HUES64 (cell line): ENCODE data around the gene PROK1.

ENCODE experiments used
- H3K27ac ChIP-seq: 2 replicates; pipeline ENCODE4 v1.7.0; 2013; ENCODE audit warnings: low read depth, low read length, inconsistent platforms
- H3K27me3 ChIP-seq: 2 replicates; pipeline ENCODE4 v1.6.1; 2013; ENCODE audit warnings: mild to moderate bottlenecking, low read length; ENCODE audit not compliant: insufficient read depth
- H3K36me3 ChIP-seq: 2 replicates; pipeline ENCODE4 v1.6.1; 2013; ENCODE audit warnings: mild to moderate bottlenecking, low read length; ENCODE audit not compliant: insufficient read depth
- H3K4me1 ChIP-seq: 2 replicates; pipeline ENCODE4 v1.6.1; 2013; ENCODE audit warnings: mild to moderate bottlenecking, low read length, moderate library complexity; ENCODE audit not compliant: insufficient read depth
- H3K4me3 ChIP-seq: 2 replicates; pipeline ENCODE4 v1.5.1; 2013; ENCODE audit warnings: mild to moderate bottlenecking, low read length, moderate library complexity
- H3K9ac ChIP-seq: 2 replicates; pipeline ENCODE4 v1.6.1; 2013; ENCODE audit warnings: mild to moderate bottlenecking, low read depth, low read length
- H3K9me3 ChIP-seq: 2 replicates; pipeline ENCODE4 v1.6.1; 2013; ENCODE audit warnings: low read depth, low read length; ENCODE audit not compliant: insufficient read depth
- WGBS: fragments of 150-250, 120-280 bp; methylation state at CpG from one replicate; pipeline ENCODE4 v1.1.7; 2013; ENCODE audit warnings: missing lambda C conversion rate; 5-methylcytosine and 5-hydroxymethylcytosine counted together

PROK1 gene

GRCh38 chr1:110490791-110491451 lies 40.0 kb downstream of the PROK1 start:
- Histone ChIP-seq H3K9ac (no peak overlapping the region), H3K4me3 (no peak overlapping the region), H3K9me3 (no peaks in the 10 kb centered on the region), H3K36me3 (no peaks in the 10 kb centered on the region), H3K27ac (no peak overlapping the region), H3K4me1 (peaks cover 13% of the 10 kb centered on the region), H3K27me3 (no peaks in the 10 kb centered on the region)
- WGBS, result 90% methylated on average over 11 of the region's 11 CpGs

GRCh38 chr1:110492573-110492972 lies 41.6 kb downstream of the PROK1 start:
- H3K27ac ChIP-seq, result no peak overlapping the region
- H3K4me1 ChIP-seq, result peaks cover 13% of the 10 kb centered on the region
- H3K9me3 ChIP-seq, result no peaks in the 10 kb centered on the region
- H3K27me3 ChIP-seq, result no peaks in the 10 kb centered on the region
- 90% methylated on average over 7 of the region's 7 CpGs for WGBS
- H3K4me3 ChIP-seq, result no peak overlapping the region
- no peaks in the 10 kb centered on the region for H3K36me3 ChIP-seq
- no peak overlapping the region for H3K9ac ChIP-seq

GRCh38 chr1:110493059-110493699 lies 42.2 kb downstream of the PROK1 start:
- Histone ChIP-seq H3K27ac (no peak overlapping the region), H3K36me3 (no peaks in the 10 kb centered on the region), H3K9ac (no peak overlapping the region), H3K4me3 (no peak overlapping the region), H3K27me3 (no peaks in the 10 kb centered on the region), H3K9me3 (no peaks in the 10 kb centered on the region), H3K4me1 (peaks cover 13% of the 10 kb centered on the region)
- WGBS, result 91% methylated on average over 5 of the region's 5 CpGs

GRCh38 chr1:110494036-110494435 lies 43.1 kb downstream of the PROK1 start:
- Histone ChIP-seq H3K27ac (no peak overlapping the region), H3K36me3 (no peaks in the 10 kb centered on the region), H3K9ac (no peak overlapping the region), H3K27me3 (no peaks in the 10 kb centered on the region), H3K4me3 (no peak overlapping the region), H3K9me3 (no peaks in the 10 kb centered on the region), H3K4me1 (peaks cover 13% of the 10 kb centered on the region)
- 67% methylated on average over 5 of the region's 5 CpGs for WGBS

GRCh38 chr1:110494522-110495406 lies 43.8 kb downstream of the PROK1 start:
- H3K9ac ChIP-seq, result no peak overlapping the region
- H3K9me3 ChIP-seq, result no peaks in the 10 kb centered on the region
- no peak overlapping the region for H3K4me3 ChIP-seq
- H3K27ac ChIP-seq, result no peak overlapping the region; the same call in 1 of the 2 replicates
- WGBS, result 26% methylated on average over 21 of the region's 21 CpGs
- no peaks in the 10 kb centered on the region for H3K36me3 ChIP-seq
- peaks cover 13% of the 10 kb centered on the region for H3K4me1 ChIP-seq
- no peaks in the 10 kb centered on the region for H3K27me3 ChIP-seq

GRCh38 chr1:110495926-110496600 lies 45.1 kb downstream of the PROK1 start:
- no peaks in the 10 kb centered on the region for H3K9me3 ChIP-seq
- no peaks in the 10 kb centered on the region for H3K27me3 ChIP-seq
- WGBS, result 31% methylated on average over 8 of the region's 8 CpGs
- no peaks in the 10 kb centered on the region for H3K36me3 ChIP-seq
- no peak overlapping the region for H3K4me3 ChIP-seq
- no peak overlapping the region for H3K27ac ChIP-seq
- no peak overlapping the region for H3K9ac ChIP-seq
- peaks cover 13% of the 10 kb centered on the region for H3K4me1 ChIP-seq

- Histone ChIP-seq H3K36me3 (no peaks in the 10 kb centered on the region), H3K4me3 (no peak overlapping the region), H3K9ac (no peak overlapping the region), H3K4me1 (peaks cover 13% of the 10 kb centered on the region), H3K27me3 (no peaks in the 10 kb centered on the region), H3K27ac (no peak overlapping the region), H3K9me3 (no peaks in the 10 kb centered on the region)
- WGBS, result 85% methylated on average over 6 of the region's 6 CpGs
Observed at GRCh38 chr1:110498270-110498669, 47.3 kb downstream of the PROK1 start.

- no peaks in the 10 kb centered on the region for H3K27me3 ChIP-seq
- H3K9ac ChIP-seq, result no peak overlapping the region
- WGBS, result 91% methylated on average over 6 of the region's 6 CpGs
Observed at GRCh38 chr1:110501488-110502132, 50.7 kb downstream of the PROK1 start.

GRCh38 chr1:110502402-110503151 lies 51.6 kb downstream of the PROK1 start:
- H3K9me3 ChIP-seq, result no peaks in the 10 kb centered on the region
- no peaks in the 10 kb centered on the region for H3K4me1 ChIP-seq
- no peak overlapping the region for H3K4me3 ChIP-seq
- H3K36me3 ChIP-seq, result no peaks in the 10 kb centered on the region
- H3K9ac ChIP-seq, result no peak overlapping the region
- H3K27ac ChIP-seq, result no peak overlapping the region
- H3K27me3 ChIP-seq, result no peaks in the 10 kb centered on the region
- WGBS, result 94% methylated on average over 8 of the region's 8 CpGs

More at GRCh38 chr1:110501488-110502132, 50.7 kb downstream of the PROK1 start:
- no peak overlapping the region for H3K27ac ChIP-seq
- no peaks in the 10 kb centered on the region for H3K36me3 ChIP-seq
- H3K4me1 ChIP-seq, result no peaks in the 10 kb centered on the region
- H3K9me3 ChIP-seq, result no peaks in the 10 kb centered on the region
- H3K4me3 ChIP-seq, result no peak overlapping the region

GRCh38 chr1:110503471-110503870 lies 52.5 kb downstream of the PROK1 start:
- H3K27me3 ChIP-seq, result no peaks in the 10 kb centered on the region
- H3K4me1 ChIP-seq, result peaks cover 8% of the 10 kb centered on the region
- no peaks in the 10 kb centered on the region for H3K9me3 ChIP-seq
- H3K36me3 ChIP-seq, result no peaks in the 10 kb centered on the region
- 91% methylated on average over 5 of the region's 5 CpGs for WGBS
- H3K4me3 ChIP-seq, result no peak overlapping the region
- no peak overlapping the region for H3K27ac ChIP-seq
- H3K9ac ChIP-seq, result no peak overlapping the region
